Occipital lobe (tissue), 2 donors: ENCODE data around the gene STX17. TPM values are rescaled to one million over a fixed set of nuclear protein-coding genes. Genes with fewer than 3 reads are reported as not detected.

ENCODE experiments used
- DNase-seq: peaks from one replicate; lab custom pipeline; 2025; lab: John Stamatoyannopoulos, UW
- total RNA-seq: library from RNA; depleted of rRNA; stranded (reverse); fragments of >200 nt; gene quantifications from one replicate; pipeline ENCODE4 v1.2.3, GENCODE V29; 2014

Gene STX17
- total RNA-seq, 1 donor from 2014 or later = 22.6 TPM

- DNase-seq = no peak
Measured at GRCh38 chr9:99905833-99906402, 536 bp upstream of the STX17 start.

GRCh38 chr9:99907208-99907532 is 716 bp downstream of the STX17 start:
- DNase-seq = no peak

- no peak for DNase-seq
Measured at GRCh38 chr9:99911600-99911999, 5.1 kb downstream of the STX17 start.

- no peak for DNase-seq
Measured at GRCh38 chr9:99916650-99917049, 10.2 kb downstream of the STX17 start.

GRCh38 chr9:99918134-99918533 is 11.7 kb downstream of the STX17 start:
- no peak for DNase-seq

- no peak for DNase-seq
Measured at GRCh38 chr9:99919930-99920329, 13.5 kb downstream of the STX17 start.

GRCh38 chr9:99921875-99922710 is 15.6 kb downstream of the STX17 start:
- DNase-seq = no peak

GRCh38 chr9:99922711-99923030 is 16.2 kb downstream of the STX17 start:
- DNase-seq = no peak

- no peak for DNase-seq
Measured at GRCh38 chr9:99925541-99925940, 19.1 kb downstream of the STX17 start.

- DNase-seq = no peak
Measured at GRCh38 chr9:99929652-99930051, 23.2 kb downstream of the STX17 start.

- DNase-seq = no peak
Measured at GRCh38 chr9:99931155-99931840, 24.8 kb downstream of the STX17 start.

- DNase-seq = no peak
Measured at GRCh38 chr9:99936947-99937587, 30.6 kb downstream of the STX17 start.

GRCh38 chr9:99947395-99947794 is 40.9 kb downstream of the STX17 start:
- no peak for DNase-seq

- no peak for DNase-seq
Measured at GRCh38 chr9:99948482-99948881, 42.0 kb downstream of the STX17 start.

GRCh38 chr9:99948896-99949295 is 42.4 kb downstream of the STX17 start:
- DNase-seq = no peak

- DNase-seq = no peak
Measured at GRCh38 chr9:99953861-99954507, 47.5 kb downstream of the STX17 start.

- DNase-seq = no peak
Measured at GRCh38 chr9:99954819-99955218, 48.4 kb downstream of the STX17 start.

GRCh38 chr9:99955606-99956005 is 49.2 kb downstream of the STX17 start:
- no peak for DNase-seq

- DNase-seq = no peak
Measured at GRCh38 chr9:99962680-99963261, 56.3 kb downstream of the STX17 start.

- no peak for DNase-seq
Measured at GRCh38 chr9:99964336-99964735, 57.9 kb downstream of the STX17 start.

- no peak for DNase-seq
Measured at GRCh38 chr9:99966001-99966400, 59.5 kb downstream of the STX17 start.

GRCh38 chr9:99966716-99967115 is 60.3 kb downstream of the STX17 start:
- no peak for DNase-seq
